GM12874 (cell line): ENCODE results near the gene MYO5B.

Source experiments
- TF ChIP-seq, protein P1 (sequence below): IDR thresholded peaks from 2 replicates; pipeline ENCODE4 v1.5.1; 2011; ENCODE audit warnings: low read depth, mild to moderate bottlenecking, control low read depth, low read length, moderate library complexity; ENCODE audit not compliant: insufficient read depth

The MYO5B gene

DNA sequence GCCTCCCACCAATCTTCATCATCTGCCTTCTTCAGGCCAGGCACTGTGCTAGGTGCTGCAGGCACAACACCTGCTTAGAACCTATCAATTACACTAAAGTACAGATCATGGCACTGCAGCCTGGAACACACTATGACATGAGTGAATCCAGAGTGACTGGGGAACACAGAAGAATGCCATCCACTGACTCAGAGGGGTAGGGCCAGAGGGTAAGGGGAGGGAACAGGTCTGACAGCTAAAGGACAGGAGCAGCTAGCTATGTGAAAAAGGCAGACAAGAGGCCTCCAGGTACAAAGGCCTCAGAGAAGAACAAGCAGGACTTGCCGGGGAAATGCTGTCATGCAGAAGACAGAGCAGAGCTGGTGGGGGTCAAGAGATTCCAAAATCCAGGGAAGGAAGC lies 328.3 kb downstream of the MYO5B start:
- TF ChIP-seq, protein P1, sequence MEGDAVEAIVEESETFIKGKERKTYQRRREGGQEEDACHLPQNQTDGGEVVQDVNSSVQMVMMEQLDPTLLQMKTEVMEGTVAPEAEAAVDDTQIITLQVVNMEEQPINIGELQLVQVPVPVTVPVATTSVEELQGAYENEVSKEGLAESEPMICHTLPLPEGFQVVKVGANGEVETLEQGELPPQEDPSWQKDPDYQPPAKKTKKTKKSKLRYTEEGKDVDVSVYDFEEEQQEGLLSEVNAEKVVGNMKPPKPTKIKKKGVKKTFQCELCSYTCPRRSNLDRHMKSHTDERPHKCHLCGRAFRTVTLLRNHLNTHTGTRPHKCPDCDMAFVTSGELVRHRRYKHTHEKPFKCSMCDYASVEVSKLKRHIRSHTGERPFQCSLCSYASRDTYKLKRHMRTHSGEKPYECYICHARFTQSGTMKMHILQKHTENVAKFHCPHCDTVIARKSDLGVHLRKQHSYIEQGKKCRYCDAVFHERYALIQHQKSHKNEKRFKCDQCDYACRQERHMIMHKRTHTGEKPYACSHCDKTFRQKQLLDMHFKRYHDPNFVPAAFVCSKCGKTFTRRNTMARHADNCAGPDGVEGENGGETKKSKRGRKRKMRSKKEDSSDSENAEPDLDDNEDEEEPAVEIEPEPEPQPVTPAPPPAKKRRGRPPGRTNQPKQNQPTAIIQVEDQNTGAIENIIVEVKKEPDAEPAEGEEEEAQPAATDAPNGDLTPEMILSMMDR = no peak

DNA sequence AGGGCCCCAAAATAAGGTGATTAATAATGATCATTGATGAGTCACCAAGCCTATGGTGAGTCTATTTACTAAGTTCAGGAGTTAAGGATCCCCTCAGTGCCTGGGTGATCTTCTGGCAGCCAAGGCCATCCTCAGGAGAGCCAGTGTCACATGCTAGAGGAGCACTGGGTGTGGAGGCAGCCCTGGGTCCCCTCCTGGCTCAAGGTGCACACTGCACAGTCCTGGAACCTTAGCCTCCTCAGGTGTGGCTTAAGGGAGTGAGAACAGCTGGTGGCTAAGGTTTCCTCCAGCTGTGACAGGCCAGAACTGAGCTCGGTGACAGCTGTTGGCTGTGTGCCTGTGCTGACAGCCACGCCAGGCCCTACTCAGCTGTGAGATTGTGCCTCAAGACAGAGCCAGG lies 329.5 kb downstream of the MYO5B start:
- TF ChIP-seq, protein P1 = no peak

DNA sequence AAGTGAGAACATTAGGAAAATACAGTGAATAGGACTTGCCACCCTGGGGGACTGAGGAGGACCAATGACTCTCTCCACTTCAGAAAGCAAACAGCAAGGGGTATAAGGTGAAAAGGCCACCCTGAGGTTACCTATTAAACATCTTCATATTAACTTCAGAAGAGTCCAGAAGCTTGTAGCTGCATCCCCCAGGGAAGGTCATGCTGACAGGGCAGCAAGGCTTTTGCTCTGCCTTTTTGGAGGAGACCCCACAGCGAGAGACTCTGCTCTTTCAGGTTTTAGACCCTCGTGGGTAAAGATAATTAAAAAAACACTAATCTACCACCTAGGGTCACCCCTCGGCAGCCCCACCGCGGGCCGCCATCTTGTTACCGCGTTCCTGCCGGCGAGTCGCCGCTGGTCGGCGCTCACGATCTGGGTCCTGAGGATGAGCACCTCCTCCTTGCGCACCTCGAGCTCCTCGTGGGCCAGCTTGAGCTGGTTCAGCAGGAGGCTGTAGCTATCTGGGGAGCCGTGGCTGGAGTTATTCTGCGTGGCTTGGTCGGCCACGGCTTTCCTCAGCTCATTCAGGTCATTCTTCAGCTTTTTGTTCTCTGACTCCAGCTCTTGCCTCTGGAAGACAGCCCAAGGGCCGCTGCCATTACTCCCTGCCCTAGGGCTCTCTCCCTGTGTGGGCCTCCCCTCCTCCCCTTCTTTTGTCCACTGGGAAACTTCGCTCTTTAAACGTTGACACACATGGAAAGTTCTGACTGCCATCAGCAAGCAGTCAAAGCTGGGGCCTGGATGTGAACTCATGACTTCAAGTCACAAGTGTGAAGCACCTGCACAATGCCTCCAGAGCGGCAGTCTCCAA lies 331.0 kb downstream of the MYO5B start:
- TF ChIP-seq, protein P1 = no peak

DNA sequence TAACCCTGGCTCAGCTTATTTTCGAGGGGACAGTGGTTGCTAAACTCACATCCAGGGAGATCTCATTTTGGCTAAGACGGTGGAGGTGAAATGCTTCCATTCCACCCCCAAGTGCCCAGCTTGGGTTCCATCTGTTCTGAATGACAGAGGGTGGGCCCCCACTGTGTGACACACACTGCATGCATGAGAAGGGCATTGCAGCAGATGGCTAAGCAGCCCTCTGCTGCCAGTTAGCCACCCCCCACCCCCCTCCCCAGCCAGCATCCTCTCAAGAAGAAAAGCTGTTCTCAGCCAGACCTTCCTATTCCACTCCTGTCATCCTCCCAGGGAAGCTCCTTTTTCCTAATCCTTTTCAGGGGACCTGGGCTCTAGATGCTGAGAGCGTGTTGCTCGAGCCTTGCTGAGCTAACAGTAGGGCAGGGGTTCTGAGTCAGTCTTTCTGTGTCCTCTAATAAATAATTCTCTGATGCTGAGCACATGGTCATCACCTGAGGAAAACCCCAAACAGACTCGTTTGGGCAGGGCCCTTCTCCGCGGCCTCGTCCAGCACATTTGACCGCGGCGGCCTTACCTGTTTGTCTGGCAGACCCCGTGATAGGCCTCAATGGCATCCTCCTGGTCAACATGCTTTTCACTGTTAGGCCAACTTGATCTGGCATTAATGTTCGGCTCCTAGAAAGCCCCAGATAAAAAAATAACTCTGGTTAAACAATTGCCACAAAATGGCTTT lies 332.1 kb downstream of the MYO5B start:
- TF ChIP-seq, protein P1 = no peak

DNA sequence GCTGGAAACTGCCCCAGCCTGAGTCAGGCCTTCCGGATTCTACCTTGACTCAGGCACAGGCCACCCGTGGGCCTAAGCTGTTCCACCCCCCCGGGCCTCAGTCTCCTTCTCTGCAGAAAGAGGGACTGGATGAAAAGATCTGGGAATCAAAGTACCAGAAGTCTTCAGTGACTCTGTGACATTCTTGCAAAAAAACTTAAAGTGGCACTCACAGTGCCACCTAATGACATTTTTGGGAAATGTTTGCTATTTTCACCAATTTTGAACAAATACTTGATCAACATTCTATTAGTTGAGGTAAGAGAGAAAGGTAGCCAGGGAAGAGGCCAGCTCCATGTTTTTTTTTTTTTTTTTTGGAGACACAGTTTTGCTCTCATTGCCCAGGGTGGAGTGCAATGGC lies 333.3 kb downstream of the MYO5B start:
- TF ChIP-seq, protein P1 = peak; percentile 34; the same call in 1 of the 2 replicates

DNA sequence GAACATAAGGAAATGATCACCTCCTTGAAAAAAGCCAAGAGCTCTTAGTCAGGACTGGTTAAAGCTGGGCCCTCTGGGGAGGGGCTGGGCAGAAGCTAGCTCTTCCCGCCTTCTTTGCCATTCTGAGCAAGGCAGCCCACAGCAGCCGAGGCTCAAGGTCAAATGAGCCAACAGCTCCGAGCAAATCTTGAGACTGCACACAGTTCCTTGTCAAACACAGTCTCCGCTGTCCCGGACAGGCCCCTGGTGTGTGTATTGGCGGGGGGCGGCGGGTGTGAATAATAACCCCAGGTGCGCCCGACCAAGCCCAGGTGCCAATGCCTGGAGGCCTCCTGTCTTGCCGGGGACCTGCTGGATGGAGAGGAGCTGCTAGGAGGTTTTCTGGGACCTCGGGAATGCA lies 335.2 kb downstream of the MYO5B start:
- TF ChIP-seq, protein P1 = no peak

DNA sequence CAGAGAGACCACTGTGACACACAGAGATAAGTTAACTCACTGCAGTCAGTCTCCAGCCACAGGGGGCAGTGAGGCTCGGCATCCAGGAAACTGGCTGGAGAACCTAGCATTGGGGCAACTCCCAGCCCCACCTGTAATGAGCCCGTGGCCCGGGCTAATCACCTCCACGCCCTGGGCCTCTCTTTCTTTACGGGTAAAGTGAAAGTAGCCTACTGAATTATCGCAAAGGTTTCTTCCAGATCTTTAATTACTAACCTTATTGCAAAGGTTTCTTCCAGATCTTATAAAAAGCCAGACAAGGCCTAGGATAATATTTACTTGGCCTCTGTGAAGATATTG lies 336.0 kb downstream of the MYO5B start:
- TF ChIP-seq, protein P1 = no peak
